ENCODE results near the gene SYNJ1.

- TF ChIP-seq, protein P1, sequence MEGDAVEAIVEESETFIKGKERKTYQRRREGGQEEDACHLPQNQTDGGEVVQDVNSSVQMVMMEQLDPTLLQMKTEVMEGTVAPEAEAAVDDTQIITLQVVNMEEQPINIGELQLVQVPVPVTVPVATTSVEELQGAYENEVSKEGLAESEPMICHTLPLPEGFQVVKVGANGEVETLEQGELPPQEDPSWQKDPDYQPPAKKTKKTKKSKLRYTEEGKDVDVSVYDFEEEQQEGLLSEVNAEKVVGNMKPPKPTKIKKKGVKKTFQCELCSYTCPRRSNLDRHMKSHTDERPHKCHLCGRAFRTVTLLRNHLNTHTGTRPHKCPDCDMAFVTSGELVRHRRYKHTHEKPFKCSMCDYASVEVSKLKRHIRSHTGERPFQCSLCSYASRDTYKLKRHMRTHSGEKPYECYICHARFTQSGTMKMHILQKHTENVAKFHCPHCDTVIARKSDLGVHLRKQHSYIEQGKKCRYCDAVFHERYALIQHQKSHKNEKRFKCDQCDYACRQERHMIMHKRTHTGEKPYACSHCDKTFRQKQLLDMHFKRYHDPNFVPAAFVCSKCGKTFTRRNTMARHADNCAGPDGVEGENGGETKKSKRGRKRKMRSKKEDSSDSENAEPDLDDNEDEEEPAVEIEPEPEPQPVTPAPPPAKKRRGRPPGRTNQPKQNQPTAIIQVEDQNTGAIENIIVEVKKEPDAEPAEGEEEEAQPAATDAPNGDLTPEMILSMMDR (IDR thresholded peaks at IDR 0.05) = no peak
- TF ChIP-seq REST (IDR thresholded peaks at IDR 0.05; ENCODE audit: insufficient read depth in 1 of 2, low read depth in 2 of 2, low read length in 1 of 2) (no peak), SIN3A (IDR thresholded peaks at IDR 0.05; ENCODE audit: borderline replicate concordance, insufficient read depth, low read depth, low read length) (no peak), TCF7L2 (IDR thresholded peaks at IDR 0.05; ENCODE audit: low read depth, low read length) (no peak)
Measured at GRCh38 chr21:32726839-32727686, 750 bp downstream of the SYNJ1 start.
